Gastrocnemius medialis (tissue), 4 donors: ENCODE results near the gene NUP62. TPM values are rescaled to one million over a fixed set of nuclear protein-coding genes. Genes with fewer than 3 reads are reported as not detected.

Experiments used
- ATAC-seq, 2 donors: fragments of 150-250 bp; one replicate each; pipeline ENCODE4 v1.9.1; 2016
- DNase-seq, 2 donors: peaks; one replicate each; pipeline ENCODE4 v3.0.0-alpha.2; 2019
- H3K27ac ChIP-seq, 4 donors: fragments of 200-600 bp; sonication (generic); 1 replicate in 1 of 4; 2 replicates in 3 of 4; pipeline ENCODE4 v1.5.1; 2016 to 2018; ENCODE audit warnings: mild to moderate bottlenecking in 2 of 4, moderate library complexity in 1 of 4
- H3K27me3 ChIP-seq, 3 donors: fragments of 200-600 bp; sonication (generic) in 2 of 3; 1 replicate in 1 of 3; 2 replicates in 2 of 3; pipeline versions ENCODE4 v1.5.1 to v1.6.0; 2016 to 2019; ENCODE audit warnings: mild to moderate bottlenecking in 1 of 3, moderate library complexity in 1 of 3
- H3K36me3 ChIP-seq, 2 donors: fragments of 200-600 bp; sonication (generic) in 1 of 2; one replicate each; pipeline ENCODE4 v1.5.1; 2017 to 2018
- H3K4me1 ChIP-seq, 2 donors: fragments of 200-600 bp; sonication (generic) in 1 of 2; one replicate each; pipeline ENCODE4 v1.5.1; 2016 to 2017; ENCODE audit warnings: mild to moderate bottlenecking in 2 of 2
- H3K4me3 ChIP-seq, 4 donors: fragments of 200-600 bp; sonication (generic) in 3 of 4; 1 replicate in 1 of 4; 2 replicates in 3 of 4; pipeline ENCODE4 v1.5.1; 2016 to 2019; ENCODE audit warnings: mild to moderate bottlenecking in 2 of 4
- H3K9me3 ChIP-seq, 3 donors: fragments of 200-600 bp; sonication (generic) in 2 of 3; 1 replicate in 1 of 3; 2 replicates in 2 of 3; pipeline ENCODE4 v1.5.1; 2016 to 2019
- POLR2A ChIP-seq, 2 donors: fragments of 450-650 bp; IDR thresholded peaks; one replicate each; pipeline ENCODE4 v1.6.1; 2017; ENCODE audit warnings: antibody characterized with exemption in 2 of 2, mild to moderate bottlenecking in 2 of 2, moderate library complexity in 2 of 2
- in situ Hi-C, 4 donors: fragments of 200-750 bp; cut with MboI; loops; one replicate each; pipeline versions ENCODE4 v1.15.0 to v1.8.0; 2017; ENCODE audit warnings: low sequenced_read_pairs in 4 of 4
- intact Hi-C: fragments of 100-400 bp; cut with DNase I; formaldehyde crosslinking; loops from one replicate; pipeline ENCODE4 v1.15.1; 2023; ENCODE audit warnings: low total_unique reads
- total RNA-seq, 4 donors: library from RNA; depleted of rRNA; stranded (reverse); fragments of >200 nt; gene quantifications; one replicate each; pipeline versions ENCODE4 v1.1.0 to v1.2.3, GENCODE V29; 2016
- TF ChIP-seq, protein P1 (sequence below), 5 experiments: fragments of 450-650 bp in 3 of 5; fragments of 200-600 bp in 2 of 5; sonication (generic) in 2 of 5; IDR thresholded peaks in 4 of 5; conservative IDR thresholded peaks in 1 of 5; 1 replicate in 4 of 5; 2 replicates in 1 of 5; pipeline ENCODE4 v1.5.1; 2016 to 2019; ENCODE audit warnings: antibody characterized with exemption in 5 of 5, mild to moderate bottlenecking in 3 of 5, moderate library complexity in 3 of 5

The NUP62 gene
- total RNA-seq, 4 donors from 2014 or later = 32.8 to 38.0 (median 36.3) TPM

DNA sequence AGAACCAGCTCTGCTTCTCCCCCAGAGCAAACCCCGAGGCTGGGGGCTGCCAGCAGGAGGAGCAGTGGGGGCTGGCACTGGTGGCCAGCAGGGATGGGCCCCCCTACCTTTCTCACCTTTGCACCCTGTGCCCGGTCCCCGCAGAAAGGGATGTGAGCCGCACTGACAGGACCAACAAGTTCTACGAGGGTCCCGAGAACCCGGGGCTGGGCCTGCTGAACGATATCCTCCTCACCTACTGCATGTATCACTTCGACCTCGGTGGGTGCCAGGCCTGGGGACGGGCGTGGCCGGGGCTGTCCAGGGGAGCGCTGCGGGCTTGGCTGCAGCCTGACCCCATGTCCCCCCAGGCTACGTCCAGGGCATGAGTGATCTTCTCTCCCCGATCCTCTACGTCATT lies 45.2 kb downstream of the NUP62 start:
- H3K4me1 ChIP-seq = peaks cover 0 to 4% of the 10 kb centered on the region in 2 donors
- intact Hi-C loops (no loop called here), in situ Hi-C loops (no loop called here)
- TF ChIP-seq, protein P1, sequence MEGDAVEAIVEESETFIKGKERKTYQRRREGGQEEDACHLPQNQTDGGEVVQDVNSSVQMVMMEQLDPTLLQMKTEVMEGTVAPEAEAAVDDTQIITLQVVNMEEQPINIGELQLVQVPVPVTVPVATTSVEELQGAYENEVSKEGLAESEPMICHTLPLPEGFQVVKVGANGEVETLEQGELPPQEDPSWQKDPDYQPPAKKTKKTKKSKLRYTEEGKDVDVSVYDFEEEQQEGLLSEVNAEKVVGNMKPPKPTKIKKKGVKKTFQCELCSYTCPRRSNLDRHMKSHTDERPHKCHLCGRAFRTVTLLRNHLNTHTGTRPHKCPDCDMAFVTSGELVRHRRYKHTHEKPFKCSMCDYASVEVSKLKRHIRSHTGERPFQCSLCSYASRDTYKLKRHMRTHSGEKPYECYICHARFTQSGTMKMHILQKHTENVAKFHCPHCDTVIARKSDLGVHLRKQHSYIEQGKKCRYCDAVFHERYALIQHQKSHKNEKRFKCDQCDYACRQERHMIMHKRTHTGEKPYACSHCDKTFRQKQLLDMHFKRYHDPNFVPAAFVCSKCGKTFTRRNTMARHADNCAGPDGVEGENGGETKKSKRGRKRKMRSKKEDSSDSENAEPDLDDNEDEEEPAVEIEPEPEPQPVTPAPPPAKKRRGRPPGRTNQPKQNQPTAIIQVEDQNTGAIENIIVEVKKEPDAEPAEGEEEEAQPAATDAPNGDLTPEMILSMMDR (IDR thresholded peaks at IDR 0.05 in 4 of 5, conservative IDR thresholded peaks at IDR 0.05 in 1 of 5) = no peak
- no peak for TF ChIP-seq POLR2A (IDR thresholded peaks at IDR 0.05)
- H3K36me3 ChIP-seq = peaks cover 14 to 74% of the 10 kb centered on the region in 2 donors
- DNase-seq (no peak), ATAC-seq (no peak)
- H3K27ac ChIP-seq = no peak overlapping the region
- no peaks in the 10 kb centered on the region for H3K9me3 ChIP-seq
- H3K27me3 ChIP-seq = no peaks in the 10 kb centered on the region
- H3K4me3 ChIP-seq = no peak overlapping the region

DNA sequence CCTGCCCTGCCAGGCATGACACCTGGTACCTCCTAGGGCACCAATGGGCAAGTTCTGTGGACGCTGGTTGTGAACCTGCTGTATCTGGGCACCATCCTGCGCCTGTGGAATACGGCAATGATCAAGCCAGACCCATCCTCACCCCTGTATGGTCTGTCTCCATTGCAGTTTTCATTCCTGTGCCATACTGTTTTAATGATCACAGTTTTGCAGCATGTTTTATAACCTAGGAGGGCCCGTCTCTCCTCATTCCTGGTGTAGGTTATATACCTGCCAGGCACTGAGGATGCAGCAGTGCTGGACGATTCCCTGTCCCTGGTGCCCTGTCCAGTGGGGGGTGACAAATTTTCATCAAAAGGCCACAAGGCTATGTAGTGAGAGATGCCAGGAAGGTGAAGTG lies 46.2 kb downstream of the NUP62 start:
- H3K27me3 ChIP-seq = no peaks in the 10 kb centered on the region
- ATAC-seq (no peak), DNase-seq (no peak)
- no peak overlapping the region for H3K27ac ChIP-seq
- H3K4me1 ChIP-seq = peaks cover 7 to 14% of the 10 kb centered on the region in 2 donors
- no peak for TF ChIP-seq POLR2A (IDR thresholded peaks at IDR 0.05)
- TF ChIP-seq, protein P1 (IDR thresholded peaks at IDR 0.05 in 4 of 5, conservative IDR thresholded peaks at IDR 0.05 in 1 of 5) = no peak
- H3K9me3 ChIP-seq = no peaks in the 10 kb centered on the region
- H3K4me3 ChIP-seq = no peak overlapping the region
- intact Hi-C loops (no loop called here), in situ Hi-C loops (no loop called here)
- peaks cover 14 to 81% of the 10 kb centered on the region in 2 donors for H3K36me3 ChIP-seq

DNA sequence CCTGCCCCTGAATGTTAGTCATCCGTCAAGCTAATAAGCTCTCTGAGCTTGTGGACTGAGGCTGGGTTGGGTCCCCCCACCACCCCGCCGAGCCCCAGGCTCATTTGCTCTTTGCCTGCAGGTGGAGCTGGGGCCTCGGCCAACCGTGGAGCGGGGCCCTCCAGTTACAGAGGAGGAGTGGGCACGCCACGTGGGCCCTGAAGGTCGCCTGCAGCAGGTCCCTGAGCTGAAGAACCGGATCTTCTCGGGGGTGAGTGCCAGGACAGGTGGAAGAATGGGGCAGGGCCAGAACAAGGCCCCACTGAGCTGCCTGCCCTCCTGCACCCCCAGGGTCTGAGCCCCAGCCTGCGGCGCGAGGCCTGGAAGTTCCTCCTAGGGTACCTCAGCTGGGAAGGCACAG lies 46.7 kb downstream of the NUP62 start:
- DNase-seq (no peak), ATAC-seq (no peak)
- no peaks in the 10 kb centered on the region for H3K27me3 ChIP-seq
- peaks cover 7 to 16% of the 10 kb centered on the region in 2 donors for H3K4me1 ChIP-seq
- H3K4me3 ChIP-seq = no peak overlapping the region
- no peak overlapping the region for H3K27ac ChIP-seq
- intact Hi-C loops = no loop called here
- no peaks in the 10 kb centered on the region for H3K9me3 ChIP-seq
- TF ChIP-seq POLR2A (IDR thresholded peaks at IDR 0.05) = no peak
- TF ChIP-seq, protein P1 (IDR thresholded peaks at IDR 0.05 in 4 of 5, conservative IDR thresholded peaks at IDR 0.05 in 1 of 5) = no peak
- peaks cover 14 to 81% of the 10 kb centered on the region in 2 donors for H3K36me3 ChIP-seq
- in situ Hi-C loops = no loop called here

DNA sequence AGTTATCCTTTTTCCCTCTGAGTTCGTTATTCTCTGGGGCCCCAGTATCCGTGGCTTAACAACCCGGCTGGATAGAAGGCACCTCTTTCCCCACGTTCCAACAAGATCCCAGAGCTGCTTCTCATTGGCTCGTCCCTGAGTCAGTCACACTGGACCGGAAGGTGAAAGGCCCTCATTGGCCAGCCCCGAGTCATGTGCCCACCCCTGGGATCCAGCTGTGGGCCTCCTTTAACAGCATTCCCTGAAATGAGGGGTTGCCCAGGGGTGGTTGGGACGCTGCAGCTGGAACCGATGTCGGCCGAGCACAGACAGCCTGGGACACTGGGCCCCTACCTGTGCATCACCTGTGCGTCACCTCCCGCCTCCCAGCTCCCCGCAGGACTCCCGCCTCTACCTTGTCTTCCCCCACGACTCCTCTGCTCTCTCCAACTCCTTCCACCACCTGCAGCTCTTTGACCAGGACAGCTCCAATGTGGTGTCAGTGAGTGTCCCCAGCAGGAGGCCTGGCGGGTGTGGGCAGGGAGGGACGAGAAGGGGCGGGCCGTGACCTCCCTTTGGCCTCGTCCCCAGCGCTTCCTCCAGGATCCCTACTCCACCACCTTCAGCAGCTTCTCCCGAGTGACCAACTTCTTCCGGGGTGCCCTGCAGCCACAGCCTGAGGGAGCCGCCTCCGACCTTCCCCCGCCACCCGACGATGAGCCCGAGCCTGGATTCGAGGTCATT lies 47.5 kb downstream of the NUP62 start:
- Histone ChIP-seq H3K27me3 (no peaks in the 10 kb centered on the region), H3K4me3 (no peak overlapping the region), H3K36me3 (peaks cover 14 to 81% of the 10 kb centered on the region in 2 donors), H3K4me1 (peaks cover 7 to 16% of the 10 kb centered on the region in 2 donors), H3K9me3 (no peaks in the 10 kb centered on the region), H3K27ac (no peak overlapping the region)
- ATAC-seq (no peak), DNase-seq (no peak)
- in situ Hi-C loops (no loop called here), intact Hi-C loops (no loop called here)
- TF ChIP-seq POLR2A (IDR thresholded peaks at IDR 0.05) = no peak
- TF ChIP-seq, protein P1 (IDR thresholded peaks at IDR 0.05 in 4 of 5, conservative IDR thresholded peaks at IDR 0.05 in 1 of 5) = no peak
